Keratinocyte (primary cell): Measurements from ENCODE around the gene PPM1H. TPM values are rescaled to one million over a fixed set of nuclear protein-coding genes. Genes with fewer than 3 reads are reported as not detected.

ENCODE experiments used
- DNase-seq: peaks from one replicate; pipeline ENCODE4 v3.0.0-alpha.2; 2011; ENCODE audit warnings: low read depth, missing footprints, low spot score
- FAIRE-seq: peaks from 2 replicates; lab custom pipeline; 2011; peaks lifted over from hg19 to GRCh38; lab: Jason Lieb, UNC
- H2AFZ ChIP-seq: 2 replicates; pipeline ENCODE4 v1.6.0; 2012; ENCODE audit warnings: low read length, control low read depth, inconsistent platforms; ENCODE audit not compliant: control insufficient read depth
- H3K27ac ChIP-seq: 2 replicates; pipeline ENCODE4 v1.5.1; 2011; ENCODE audit warnings: low read length; ENCODE audit not compliant: control insufficient read depth, insufficient read depth
- H3K27me3 ChIP-seq: 3 replicates; pipeline ENCODE4 v1.6.0; 2011; ENCODE audit warnings: low read length; ENCODE audit not compliant: control insufficient read depth, insufficient read depth; ENCODE audit errors: extremely low read depth
- H3K36me3 ChIP-seq, 2 experiments: 2 replicates in 1 of 2; 3 replicates in 1 of 2; pipeline ENCODE4 v1.5.1; 2011; ENCODE audit warnings: low read length in 2 of 2, mild to moderate bottlenecking in 1 of 2; ENCODE audit not compliant: control insufficient read depth in 2 of 2, insufficient read depth in 2 of 2; ENCODE audit errors: extremely low read depth in 1 of 2
- H3K4me1 ChIP-seq: 3 replicates; pipeline ENCODE4 v1.5.1; 2011; ENCODE audit warnings: low read length; ENCODE audit not compliant: control insufficient read depth, insufficient read depth; ENCODE audit errors: extremely low read depth
- H3K4me2 ChIP-seq: 3 replicates; pipeline ENCODE4 v1.6.0; 2011; ENCODE audit warnings: low read depth, low read length; ENCODE audit not compliant: control insufficient read depth, insufficient read depth; ENCODE audit errors: extremely low read depth
- H3K4me3 ChIP-seq, 3 experiments: fragments of 200-600 bp in 1 of 3; sonication (generic) in 1 of 3; 2 replicates in 2 of 3; 3 replicates in 1 of 3; pipeline ENCODE4 v1.5.1; 2011 to 2016; ENCODE audit warnings: low read length in 3 of 3, mild to moderate bottlenecking in 3 of 3, control low read depth in 2 of 3, inconsistent platforms in 1 of 3, low read depth in 1 of 3, mixed read lengths in 1 of 3, mixed run types in 1 of 3, moderate library complexity in 1 of 3; ENCODE audit not compliant: control insufficient read depth in 2 of 3, insufficient read depth in 2 of 3; ENCODE audit errors: extremely low read depth in 1 of 3
- H3K79me2 ChIP-seq: 2 replicates; pipeline ENCODE4 v1.6.0; 2012; ENCODE audit warnings: low read length; ENCODE audit not compliant: control insufficient read depth, insufficient read depth
- H3K9ac ChIP-seq: 3 replicates; pipeline ENCODE4 v1.6.0; 2011; ENCODE audit warnings: low read length; ENCODE audit not compliant: control insufficient read depth, insufficient read depth; ENCODE audit errors: extremely low read depth
- H3K9me1 ChIP-seq: 3 replicates; pipeline ENCODE4 v1.6.0; 2011; ENCODE audit warnings: low read length; ENCODE audit not compliant: control insufficient read depth, insufficient read depth; ENCODE audit errors: extremely low read depth
- H3K9me3 ChIP-seq: 2 replicates; pipeline ENCODE4 v1.5.1; 2012; ENCODE audit warnings: low read depth, low read length; ENCODE audit not compliant: control insufficient read depth
- H4K20me1 ChIP-seq: 3 replicates; pipeline ENCODE4 v1.6.0; 2011; ENCODE audit warnings: low read length; ENCODE audit not compliant: control insufficient read depth, insufficient read depth; ENCODE audit errors: extremely low read depth
- EZH2 ChIP-seq: IDR thresholded peaks from one replicate; pipeline ENCODE4 v1.6.1; 2012; ENCODE audit warnings: inconsistent platforms, mild to moderate bottlenecking, low read length, moderate library complexity
- dilution Hi-C: fragments of 300-500 bp; cut with MboI; formaldehyde crosslinking; loops from one replicate; pipeline ENCODE4 v1.7.0; 2020; ENCODE audit warnings: low sequenced_read_pairs; ENCODE audit not compliant: extremely low pct_ligation_motif_present
- polyA plus RNA-seq, 5 experiments: library from polyadenylated mRNA; depleted of rRNA in 3 of 5; stranded (reverse) in 3 of 5; stranded (forward) in 1 of 5; unstranded in 1 of 5; fragments of >200 nt; gene quantifications; 1 replicate in 1 of 5; 2 replicates in 3 of 5; 3 replicates in 1 of 5; pipeline versions ENCODE4 v1.2.1 to v1.2.3, GENCODE V29; 2011 to 2012; ENCODE audit warnings: missing spikeins in 2 of 5, low read depth in 1 of 5, low replicate concordance in 1 of 5
- TF ChIP-seq, protein P1 (sequence below), 3 experiments: IDR thresholded peaks in 1 of 3; conservative IDR thresholded peaks in 1 of 3; optimal IDR thresholded peaks in 1 of 3; 2 replicates in 2 of 3; 3 replicates in 1 of 3; pipeline versions ENCODE3 to v1.5.1; 2011; ENCODE audit warnings: low read length in 3 of 3, mild to moderate bottlenecking in 3 of 3, moderate library complexity in 2 of 3, control low read depth in 1 of 3, inconsistent platforms in 1 of 3; ENCODE audit not compliant: insufficient read depth in 2 of 3; ENCODE audit errors: extremely low read depth in 1 of 3

The PPM1H gene
- polyA plus RNA-seq, 1 donor (not counting 4 experiments of a cell fraction or from before 2014, with no cell fraction given), result 0.09 TPM

GRCh38 chr12:62808166-62808879 is 126.6 kb downstream of the PPM1H start:
- no peak for FAIRE-seq
- Histone ChIP-seq H3K36me3 (no peaks in the 10 kb centered on the region), H3K27ac (no peak overlapping the region), H3K4me3 (no peak overlapping the region), H2AFZ (no peak overlapping the region), H3K4me2 (no peak overlapping the region), H3K9me3 (no peaks in the 10 kb centered on the region), H3K9me1 (no peaks in the 10 kb centered on the region), H4K20me1 (no peaks in the 10 kb centered on the region), H3K4me1 (peaks cover 2% of the 10 kb centered on the region), H3K9ac (no peak overlapping the region), H3K27me3 (peaks cover 3% of the 10 kb centered on the region), H3K79me2 (no peaks in the 10 kb centered on the region)
- dilution Hi-C loops, result no loop called here
- TF ChIP-seq, protein P1, sequence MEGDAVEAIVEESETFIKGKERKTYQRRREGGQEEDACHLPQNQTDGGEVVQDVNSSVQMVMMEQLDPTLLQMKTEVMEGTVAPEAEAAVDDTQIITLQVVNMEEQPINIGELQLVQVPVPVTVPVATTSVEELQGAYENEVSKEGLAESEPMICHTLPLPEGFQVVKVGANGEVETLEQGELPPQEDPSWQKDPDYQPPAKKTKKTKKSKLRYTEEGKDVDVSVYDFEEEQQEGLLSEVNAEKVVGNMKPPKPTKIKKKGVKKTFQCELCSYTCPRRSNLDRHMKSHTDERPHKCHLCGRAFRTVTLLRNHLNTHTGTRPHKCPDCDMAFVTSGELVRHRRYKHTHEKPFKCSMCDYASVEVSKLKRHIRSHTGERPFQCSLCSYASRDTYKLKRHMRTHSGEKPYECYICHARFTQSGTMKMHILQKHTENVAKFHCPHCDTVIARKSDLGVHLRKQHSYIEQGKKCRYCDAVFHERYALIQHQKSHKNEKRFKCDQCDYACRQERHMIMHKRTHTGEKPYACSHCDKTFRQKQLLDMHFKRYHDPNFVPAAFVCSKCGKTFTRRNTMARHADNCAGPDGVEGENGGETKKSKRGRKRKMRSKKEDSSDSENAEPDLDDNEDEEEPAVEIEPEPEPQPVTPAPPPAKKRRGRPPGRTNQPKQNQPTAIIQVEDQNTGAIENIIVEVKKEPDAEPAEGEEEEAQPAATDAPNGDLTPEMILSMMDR (optimal IDR thresholded peaks at IDR 0.05 in 1 of 3, IDR thresholded peaks at IDR 0.05 in 1 of 3, conservative IDR thresholded peaks at IDR 0.05 in 1 of 3; ENCODE audit: extremely low read depth in 1 of 3, insufficient read depth in 2 of 3, low read length in 3 of 3), result no peak
- TF ChIP-seq EZH2, result no peak
- DNase-seq, result no peak

GRCh38 chr12:62806893-62807292 is 128.1 kb downstream of the PPM1H start:
- FAIRE-seq, result no peak
- Histone ChIP-seq H2AFZ (no peak overlapping the region), H3K9me3 (no peaks in the 10 kb centered on the region), H3K4me1 (no peaks in the 10 kb centered on the region), H3K9ac (no peak overlapping the region), H3K36me3 (no peaks in the 10 kb centered on the region), H3K79me2 (no peaks in the 10 kb centered on the region), H3K27ac (no peak overlapping the region), H4K20me1 (no peaks in the 10 kb centered on the region), H3K4me2 (no peak overlapping the region), H3K27me3 (peaks cover 3% of the 10 kb centered on the region), H3K9me1 (no peaks in the 10 kb centered on the region), H3K4me3 (no peak overlapping the region)
- no peak for TF ChIP-seq EZH2
- TF ChIP-seq, protein P1 (optimal IDR thresholded peaks at IDR 0.05 in 1 of 3, IDR thresholded peaks at IDR 0.05 in 1 of 3, conservative IDR thresholded peaks at IDR 0.05 in 1 of 3; ENCODE audit: extremely low read depth in 1 of 3, insufficient read depth in 2 of 3, low read length in 3 of 3), result no peak
- DNase-seq, result no peak
- dilution Hi-C loops, result no loop called here
